Kidney (tissue), 14 donors: ENCODE data around the gene GLCCI1. TPM values are rescaled to one million over a fixed set of nuclear protein-coding genes. Genes with fewer than 3 reads are reported as not detected.
A peak's percentile ranks its signal among the peaks of the same experiment; 100 is the strongest.

ENCODE experiments used
- DNase-seq, 5 donors: peaks; one replicate each; pipeline ENCODE4 v3.0.0-alpha.2; 2013 to 2020
- FAIRE-seq: peaks from 2 replicates; lab custom pipeline; 2012; peaks lifted over from hg19 to GRCh38; lab: Jason Lieb, UNC
- H3K27ac ChIP-seq, 2 donors: one replicate each; pipeline ENCODE4 v1.7.0; 2013; ENCODE audit warnings: low read depth in 2 of 2, low read length in 2 of 2, inconsistent platforms in 1 of 2
- H3K27me3 ChIP-seq: one replicate; pipeline ENCODE4 v1.7.1; 2013; ENCODE audit warnings: low read length, inconsistent platforms; ENCODE audit not compliant: control insufficient read depth, insufficient read depth
- H3K36me3 ChIP-seq, 3 donors: one replicate each; pipeline versions ENCODE4 v1.7.0 to v1.7.1; 2013; ENCODE audit warnings: low read length in 3 of 3, control low read depth in 1 of 3, inconsistent platforms in 1 of 3; ENCODE audit not compliant: insufficient read depth in 3 of 3, control insufficient read depth in 2 of 3
- H3K4me1 ChIP-seq, 3 donors: one replicate each; pipeline versions ENCODE4 v1.7.0 to v1.7.1; 2013; ENCODE audit warnings: low read length in 3 of 3, inconsistent platforms in 1 of 3, low read depth in 1 of 3; ENCODE audit not compliant: control insufficient read depth in 2 of 3, insufficient read depth in 2 of 3
- H3K4me3 ChIP-seq, 3 donors: one replicate each; pipeline versions ENCODE4 v1.7.0 to v1.8.1; 2013; ENCODE audit warnings: low read length in 3 of 3, control low read depth in 1 of 3, inconsistent platforms in 1 of 3
- H3K9ac ChIP-seq, 3 donors: one replicate each; pipeline versions ENCODE4 v1.7.0 to v1.7.1; 2013; ENCODE audit warnings: low read length in 3 of 3, control low read depth in 1 of 3, inconsistent platforms in 1 of 3
- H3K9me3 ChIP-seq, 3 donors: one replicate each; pipeline versions ENCODE4 v1.7.0 to v1.7.1; 2013; ENCODE audit warnings: low read length in 3 of 3, control low read depth in 1 of 3, inconsistent platforms in 1 of 3; ENCODE audit not compliant: control insufficient read depth in 2 of 3, insufficient read depth in 1 of 3
- CTCF ChIP-seq: IDR thresholded peaks from 3 replicates; pipeline ENCODE4 v1.5.1; 2012; ENCODE audit warnings: mild to moderate bottlenecking, moderate library complexity, borderline replicate concordance; ENCODE audit not compliant: insufficient read depth; ENCODE audit errors: extremely low read depth
- intact Hi-C: fragments of 100-400 bp; cut with DNase I; formaldehyde crosslinking; loops from one replicate; pipeline ENCODE4 v1.11.1; 2022
- polyA plus RNA-seq: library from polyadenylated mRNA; stranded (reverse); fragments of 350-450 nt; fragmentation: Illumina TruSeq; extraction: RNeasy Lipid Tissue Mini Kit (QIAGEN cat#74804); gene quantifications from one replicate; pipeline ENCODE4 v1.2.3, GENCODE V29; 2014; ENCODE audit warnings: low read depth, low replicate concordance; ENCODE audit not compliant: insufficient read depth
- total RNA-seq: library from RNA; stranded (reverse); fragmentation: NEBNext Ultra II Directional; extraction: Animal tissue kit (Norgen Biotek cat#: 25700); gene quantifications from one replicate; pipeline ENCODE4 v1.2.1, GENCODE V29; 2021
- donor health status: control.
- donor health status: control.
- donor health status: control.
- donor health status: control.
- donor health status: control.
- donor health status: DM: yes; HTN: yes; CAD: no.
- donor health status: Normal renal cell carcinoma (clear cell type).

GLCCI1 gene
- total and polyA plus RNA-seq, 2 donors from 2014 or later = 3.0 to 25.2 TPM

- H3K9ac ChIP-seq = no peak overlapping the region
- intact Hi-C loops = no loop called here
- no peak overlapping the region for H3K27ac ChIP-seq
- H3K4me3 ChIP-seq = no peak overlapping the region
- H3K9me3 ChIP-seq = no peaks in the 10 kb centered on the region
- peak in 1 of 5 donors; percentile 2 for DNase-seq
- TF ChIP-seq CTCF = peak; percentile 44
- FAIRE-seq = no peak
- H3K4me1 ChIP-seq = no peaks in the 10 kb centered on the region
- H3K27me3 ChIP-seq = no peaks in the 10 kb centered on the region
- H3K36me3 ChIP-seq = no peaks in the 10 kb centered on the region
Measured at GRCh38 chr7:8035647-8036518, 67.3 kb downstream of the GLCCI1 start.

GRCh38 chr7:8037151-8037550 lies 68.6 kb downstream of the GLCCI1 start:
- no peaks in the 10 kb centered on the region for H3K4me1 ChIP-seq
- no peak for DNase-seq
- no peak overlapping the region for H3K4me3 ChIP-seq
- no peak for FAIRE-seq
- no peak for TF ChIP-seq CTCF
- no peaks in the 10 kb centered on the region for H3K27me3 ChIP-seq
- H3K9me3 ChIP-seq = no peaks in the 10 kb centered on the region
- no peak overlapping the region for H3K9ac ChIP-seq
- H3K27ac ChIP-seq = no peak overlapping the region
- intact Hi-C loops = no loop called here
- no peaks in the 10 kb centered on the region for H3K36me3 ChIP-seq

- Histone ChIP-seq H3K9ac (no peak overlapping the region), H3K27me3 (no peaks in the 10 kb centered on the region), H3K4me3 (no peak overlapping the region), H3K4me1 (no peaks in the 10 kb centered on the region), H3K9me3 (no peaks in the 10 kb centered on the region), H3K36me3 (no peaks in the 10 kb centered on the region), H3K27ac (no peak overlapping the region)
- no peak for FAIRE-seq
- DNase-seq = no peak
- no peak for TF ChIP-seq CTCF
- intact Hi-C loops = no loop called here
Measured at GRCh38 chr7:8040768-8041369, 72.3 kb downstream of the GLCCI1 start.
